NCI-H187 treated with DMSO at 0.1 percent for 48 hours (cell line): ENCODE data around the gene SMARCA2.

Experiments used
- DNase-seq: peaks from one replicate; lab custom pipeline; 2025; lab: John Stamatoyannopoulos, UW

Gene SMARCA2

GRCh38 chr9:2174911-2175310, 159.8 kb downstream of the SMARCA2 start:
- no peak for DNase-seq

DNA sequence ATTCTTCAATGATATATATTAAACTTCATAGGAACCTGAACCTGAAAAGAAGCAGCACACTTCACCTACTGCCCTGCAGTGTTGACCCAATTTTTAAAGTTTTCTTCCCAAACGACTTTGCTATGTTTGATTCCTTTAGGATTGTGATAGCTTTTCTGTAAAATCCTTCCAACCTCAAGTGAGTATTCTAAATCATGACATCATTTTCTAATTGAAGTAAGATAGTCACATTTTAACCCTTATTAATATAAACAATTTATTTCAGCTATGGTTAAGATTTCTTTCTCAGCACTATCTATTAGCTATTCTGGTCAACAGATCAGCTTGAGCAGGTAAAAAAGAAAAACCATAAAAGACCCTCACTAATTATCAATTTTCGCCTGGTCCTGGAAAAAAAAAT, 162.0 kb downstream of the SMARCA2 start:
- no peak for DNase-seq

- no peak for DNase-seq
These were observed 163.0 kb downstream of the SMARCA2 start for GRCh38 chr9:2178034-2178734.

DNA sequence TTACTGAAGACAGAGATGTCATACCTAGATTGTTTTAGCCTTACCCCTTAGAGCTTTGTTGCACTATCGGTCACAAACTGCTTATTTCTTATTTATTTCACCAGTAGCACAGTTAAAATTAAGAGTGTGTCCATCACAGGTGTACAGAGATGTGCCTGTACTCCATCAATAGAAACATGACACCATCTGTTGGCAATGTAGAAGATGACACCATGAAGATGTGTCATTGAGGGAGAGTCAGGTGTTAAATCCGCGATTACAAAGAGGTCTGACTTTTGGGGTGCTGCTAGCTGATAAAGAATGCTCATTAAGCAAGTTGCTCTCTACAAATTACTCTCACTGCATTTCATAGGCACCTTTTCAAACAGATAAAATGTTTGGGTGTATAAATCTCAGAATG, 164.4 kb downstream of the SMARCA2 start:
- peak; percentile 17 for DNase-seq

DNA sequence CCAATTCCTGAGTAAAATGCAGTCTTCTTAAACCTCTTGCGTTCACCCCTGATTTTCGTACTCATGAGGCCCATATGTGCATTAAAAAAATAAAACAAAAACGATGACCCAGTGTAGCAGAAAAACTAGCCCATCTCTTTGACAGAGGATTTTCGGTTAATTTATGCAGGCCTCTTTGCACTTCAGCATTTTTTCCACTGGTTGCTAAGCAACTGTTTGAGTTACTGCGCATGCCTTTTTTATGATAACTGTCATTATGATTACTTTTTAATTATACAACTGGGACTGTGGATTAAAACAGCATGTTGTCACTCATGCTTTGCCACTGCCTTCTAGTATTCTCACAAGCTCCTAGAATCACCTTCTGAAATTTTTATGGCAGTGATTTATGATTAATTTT, 165.0 kb downstream of the SMARCA2 start:
- DNase-seq = no peak

- DNase-seq = no peak
These were observed 165.6 kb downstream of the SMARCA2 start for GRCh38 chr9:2180704-2181103.

DNA sequence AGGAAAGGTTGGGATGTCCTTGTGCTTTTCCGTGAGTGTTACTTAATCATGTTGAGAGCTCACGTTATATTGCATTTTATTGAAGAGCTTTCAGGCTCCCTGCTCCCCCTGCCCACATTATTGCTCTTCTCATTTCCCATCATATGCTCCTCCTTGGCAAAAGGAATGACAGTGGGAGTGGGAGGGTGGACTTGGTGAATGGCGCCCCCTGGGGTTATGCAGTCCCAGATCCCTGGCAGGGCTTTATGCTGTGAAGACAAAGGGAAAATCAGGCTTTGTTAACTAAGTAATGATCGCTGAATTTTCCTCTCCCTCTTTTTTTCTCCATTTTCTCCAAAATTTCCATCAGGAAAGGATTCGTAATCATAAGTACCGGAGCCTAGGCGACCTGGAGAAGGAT, 166.6 kb downstream of the SMARCA2 start:
- no peak for DNase-seq

DNA sequence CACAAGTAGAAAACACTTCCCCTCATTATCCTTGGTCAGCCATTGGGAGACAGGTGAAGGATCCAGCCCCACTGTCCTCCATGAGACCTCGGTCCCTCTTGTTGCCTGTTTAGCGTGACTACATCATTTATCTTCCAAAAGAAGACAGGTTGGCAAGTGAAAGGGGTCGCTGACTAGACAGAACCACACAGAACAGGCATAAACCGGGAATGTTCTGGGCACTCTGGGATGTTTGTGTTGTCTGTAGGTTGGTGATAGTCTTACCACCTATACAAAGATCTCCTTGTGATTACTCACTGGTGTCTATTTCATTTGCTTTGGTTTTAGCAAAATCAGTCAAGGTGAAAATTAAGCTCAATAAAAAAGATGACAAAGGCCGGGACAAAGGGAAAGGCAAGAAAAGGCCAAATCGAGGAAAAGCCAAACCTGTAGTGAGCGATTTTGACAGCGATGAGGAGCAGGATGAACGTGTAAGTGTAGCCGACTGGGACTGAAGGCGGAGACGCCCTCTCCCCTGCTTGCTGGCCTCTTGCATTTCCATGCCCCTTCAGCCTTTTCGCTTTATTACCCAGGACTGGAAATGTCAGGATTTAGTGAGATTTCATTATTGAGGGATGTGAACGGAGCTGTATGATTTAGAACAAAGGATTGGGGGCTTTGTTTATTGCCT, 175.9 kb downstream of the SMARCA2 start:
- no peak for DNase-seq

DNA sequence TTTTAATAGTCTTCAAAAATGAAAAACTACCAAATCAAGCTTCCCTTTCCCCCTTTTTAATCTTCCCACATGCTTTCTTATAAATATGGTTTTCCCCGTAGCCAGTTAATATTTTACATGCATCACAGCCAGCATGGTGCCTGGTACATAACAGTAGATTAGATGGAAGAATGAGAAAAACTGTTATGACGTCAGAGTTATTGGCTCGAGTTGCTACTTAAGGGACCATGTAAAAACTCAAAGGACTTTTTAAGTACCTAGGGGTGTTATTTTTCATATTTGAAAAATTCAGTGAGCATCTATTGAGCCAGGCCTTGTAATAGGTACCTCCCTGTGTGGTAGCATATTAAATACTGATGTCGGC, 176.4 kb downstream of the SMARCA2 start:
- no peak for DNase-seq

GRCh38 chr9:2192356-2192979, 177.3 kb downstream of the SMARCA2 start:
- no peak for DNase-seq

GRCh38 chr9:2193552-2193951, 178.4 kb downstream of the SMARCA2 start:
- DNase-seq = no peak

DNA sequence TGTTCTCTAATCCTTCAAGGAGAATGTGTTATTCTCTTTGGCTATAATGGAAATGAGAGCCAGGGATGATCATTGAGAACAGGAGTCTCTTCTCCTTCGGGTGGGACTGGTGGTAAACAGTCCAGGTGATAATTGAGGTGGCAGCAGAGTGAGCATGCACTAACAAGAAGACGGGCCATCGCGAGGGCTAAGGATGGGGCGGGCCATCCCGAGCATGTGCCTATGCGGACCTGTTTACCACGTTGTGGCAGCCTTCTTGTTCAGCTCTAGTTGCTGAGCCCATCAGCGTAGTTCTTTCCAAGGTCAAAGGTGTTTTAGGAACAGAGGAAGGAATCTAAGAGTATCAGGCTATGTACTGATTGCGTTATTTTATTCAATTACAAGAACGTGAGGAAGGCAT, 180.1 kb downstream of the SMARCA2 start:
- no peak for DNase-seq

GRCh38 chr9:2196757-2197156, 181.6 kb downstream of the SMARCA2 start:
- DNase-seq = no peak

DNA sequence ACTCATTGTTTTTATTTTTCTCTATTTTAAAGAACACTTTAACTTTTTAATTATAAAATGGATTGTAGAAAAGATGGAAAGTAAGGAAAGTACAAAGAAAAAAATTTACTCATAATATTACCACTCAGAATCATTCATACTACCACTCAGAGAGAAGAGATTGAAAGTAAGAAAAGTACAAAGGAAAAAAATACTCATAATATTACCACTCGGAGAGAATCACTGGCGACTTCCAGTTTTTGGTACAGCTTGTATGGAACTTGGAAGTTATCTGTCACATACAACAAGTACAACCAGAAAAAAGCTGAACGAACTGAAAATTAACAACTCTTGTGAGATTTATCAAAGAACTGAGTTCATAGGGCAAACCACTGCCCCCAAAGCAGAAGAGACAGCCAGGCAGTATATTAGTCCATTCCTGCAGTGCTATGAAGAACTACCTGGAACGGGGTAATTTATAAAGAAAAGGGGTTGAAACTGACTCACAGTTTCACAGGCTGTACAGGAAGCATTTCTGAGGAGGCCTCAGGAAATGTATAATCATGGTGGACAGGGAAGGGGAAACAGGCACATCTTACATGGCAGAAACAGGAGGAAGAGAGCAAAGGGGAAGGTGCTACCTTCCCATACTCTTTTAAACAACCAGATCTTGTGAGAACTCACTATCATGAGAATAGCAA, 183.9 kb downstream of the SMARCA2 start:
- no peak for DNase-seq

DNA sequence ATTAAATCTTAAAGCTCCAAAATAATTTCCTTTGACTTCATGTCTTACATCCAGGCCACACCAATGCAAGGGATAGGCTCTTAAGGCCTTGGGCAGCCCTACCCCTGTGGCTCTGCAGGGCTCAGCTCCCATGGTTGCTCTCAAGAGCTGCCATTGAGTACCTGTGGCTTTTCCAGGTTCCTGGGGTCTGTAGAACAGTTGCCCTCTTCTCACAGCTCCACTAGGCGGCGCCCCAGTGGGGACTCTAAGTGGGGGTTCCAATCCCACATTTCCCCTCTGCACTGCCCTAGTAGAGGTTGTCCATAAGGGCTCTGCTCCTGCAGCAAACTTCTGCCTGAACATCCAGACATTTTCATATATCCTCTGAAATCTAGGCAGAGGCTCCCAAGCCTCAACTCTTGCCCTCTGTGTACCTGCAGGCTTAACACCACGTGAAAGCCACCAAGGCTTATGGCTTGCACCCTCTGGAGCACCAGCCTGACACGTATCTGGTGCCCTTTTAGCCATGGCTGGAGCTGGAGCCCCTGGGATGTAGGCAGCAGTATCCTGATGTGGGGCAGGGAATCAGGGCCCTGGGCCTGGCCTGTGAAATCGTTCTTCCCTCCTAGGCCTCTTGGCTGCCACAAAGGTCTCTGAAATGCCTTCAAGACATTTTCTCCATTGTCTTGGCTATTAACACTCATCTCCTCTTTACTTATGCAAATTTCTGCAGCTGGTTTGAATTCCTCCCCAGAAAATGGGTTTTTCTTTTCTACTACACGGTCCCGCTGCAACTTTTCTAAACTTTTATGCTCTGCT, 185.1 kb downstream of the SMARCA2 start:
- no peak for DNase-seq

DNA sequence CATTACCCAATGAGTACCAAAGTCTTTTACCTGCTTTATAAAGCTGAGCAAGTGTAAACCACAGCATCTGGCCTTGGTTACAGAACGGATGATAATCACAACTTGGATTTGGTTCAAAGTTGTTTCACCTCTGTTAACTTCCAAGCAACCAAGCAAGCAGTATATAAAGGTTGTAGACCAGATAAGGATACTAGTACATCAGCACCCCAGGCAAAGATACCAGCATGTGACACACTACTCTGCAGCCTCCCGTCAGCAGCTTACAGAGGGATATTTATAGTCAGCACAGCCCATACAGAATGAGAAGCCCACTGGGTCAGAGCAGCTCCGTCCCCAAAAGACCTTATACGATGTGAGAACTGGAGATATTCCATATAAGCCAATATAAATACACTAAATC, 193.3 kb downstream of the SMARCA2 start:
- DNase-seq = no peak

- no peak for DNase-seq
These were observed 193.8 kb downstream of the SMARCA2 start for GRCh38 chr9:2208991-2209390.

GRCh38 chr9:2209400-2209799, 194.3 kb downstream of the SMARCA2 start:
- no peak for DNase-seq

- DNase-seq = no peak
These were observed 195.1 kb downstream of the SMARCA2 start for GRCh38 chr9:2210201-2210600.

DNA sequence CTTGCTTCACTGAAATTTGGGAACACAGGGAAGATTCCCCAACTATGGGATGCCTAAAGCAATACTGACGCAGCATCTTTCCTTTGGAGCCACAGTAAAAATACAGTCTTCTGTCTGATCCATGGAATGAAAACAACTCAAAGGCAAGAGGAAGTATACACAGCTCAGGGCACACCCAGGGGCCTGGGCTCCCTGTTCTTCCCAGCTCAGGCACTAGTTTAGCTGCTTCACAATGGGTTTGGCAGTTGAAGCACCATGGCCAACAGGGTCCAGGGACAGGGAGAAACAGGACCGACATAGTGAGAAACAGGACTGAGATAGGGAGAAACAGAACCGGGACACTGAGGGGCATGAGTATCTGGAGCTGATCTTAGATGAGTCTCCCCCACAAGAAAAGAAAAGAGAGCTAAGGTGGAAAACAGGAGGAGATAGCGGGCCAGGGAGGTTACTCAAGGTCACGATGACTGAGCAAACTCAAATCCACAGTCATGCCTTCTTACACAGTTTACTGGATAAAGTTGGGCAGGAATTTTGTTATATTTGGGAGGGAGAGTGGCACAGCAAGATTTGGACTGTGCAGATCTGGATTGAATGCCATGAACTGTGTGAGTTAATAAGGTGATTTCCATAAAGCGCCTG, 198.8 kb downstream of the SMARCA2 start:
- no peak for DNase-seq

DNA sequence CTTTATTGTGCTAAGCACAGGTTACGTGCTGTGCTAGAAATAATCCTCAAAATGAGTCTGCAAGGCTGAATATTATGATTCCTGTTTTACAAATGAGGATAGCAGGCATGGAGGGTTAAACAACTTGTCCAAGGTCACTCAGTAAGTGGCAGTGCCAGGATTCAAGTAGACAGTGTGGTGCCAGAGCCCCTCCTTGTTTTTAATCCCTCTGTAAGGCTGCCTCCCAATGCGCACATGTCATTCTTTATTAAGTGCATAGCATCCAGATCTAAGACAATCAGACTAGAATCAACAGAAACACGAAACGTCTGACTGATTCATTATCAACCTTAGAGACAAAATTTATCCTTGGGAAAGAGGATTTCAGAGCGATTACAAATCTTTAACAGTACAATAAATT, 199.6 kb downstream of the SMARCA2 start:
- no peak for DNase-seq
